ENCODE results near the gene STK36. TPM values are rescaled to one million over a fixed set of nuclear protein-coding genes. Genes with fewer than 3 reads are reported as not detected.

The STK36 gene
- total and polyA plus RNA-seq, 2 donors (not counting 3 experiments of a cell fraction or from before 2014, with no cell fraction given): 40.9 to 65.2 TPM

- Histone ChIP-seq H2AFZ (ENCODE audit: low read depth, low read length) (no peak overlapping the region), H3K9me1 (replicated peaks; ENCODE audit: control insufficient read depth, extremely low read depth, insufficient read depth, low read length) (no peaks in the 10 kb centered on the region), H3K79me2 (ENCODE audit: control insufficient read depth, insufficient read depth, low read length) (peaks cover 71% of the 10 kb centered on the region), H3K4me2 (ENCODE audit: insufficient read depth, low read length) (no peak overlapping the region), H3K9ac (replicated peaks; ENCODE audit: extremely low read depth, insufficient read depth, low read length) (no peak overlapping the region), H3K4me3 (replicated peaks in 1 of 3; ENCODE audit: insufficient read depth in 1 of 3, low read depth in 1 of 3, low read length in 3 of 3) (no peak overlapping the region), H3K36me3 (ENCODE audit: control insufficient read depth in 2 of 2, extremely low read depth in 1 of 2, insufficient read depth in 2 of 2, low read length in 2 of 2) (peaks cover 2% of the 10 kb centered on the region in 2 experiments), H3K27me3 (ENCODE audit: control insufficient read depth in 2 of 2, insufficient read depth in 2 of 2, low read length in 2 of 2) (no peaks in the 10 kb centered on the region), H4K20me1 (replicated peaks; ENCODE audit: control insufficient read depth, extremely low read depth, insufficient read depth, low read length) (no peaks in the 10 kb centered on the region), H3K4me1 (ENCODE audit: control insufficient read depth, extremely low read depth, insufficient read depth, low read length) (peaks cover 7% of the 10 kb centered on the region), H3K27ac (ENCODE audit: insufficient read depth, low read depth, low read length) (no peak overlapping the region), H3K9me3 (replicated peaks; ENCODE audit: control insufficient read depth, insufficient read depth, low read length) (no peaks in the 10 kb centered on the region)
- CTCF ChIA-PET: interaction anchor here (1.0 to 1.3 kb wide), 3 partner anchors 9 to 158 kb away, joined by 3 read pairs; no protein-coding TSS in a partner anchor
- POLR2A ChIA-PET: no interaction called here
- dilution Hi-C loops (cut with MboI; ENCODE audit: extremely low pct_ligation_motif_present, low sequenced_read_pairs): no loop called here
- intact Hi-C loops (cut with micrococcal nuclease): no loop called here
- TF ChIP-seq MYC (IDR thresholded peaks at IDR 0.05; ENCODE audit: low read depth, low read length) (no peak), POLR2AphosphoS5 (IDR thresholded peaks at IDR 0.05; ENCODE audit: insufficient read depth, low read depth, low read length) (no peak), MAX (IDR thresholded peaks at IDR 0.05; ENCODE audit: insufficient read depth, insufficient read length) (no peak), GATA2 (IDR thresholded peaks at IDR 0.05; ENCODE audit: insufficient read depth, insufficient read length, low read depth, low read length) (no peak), EZH2 (IDR thresholded peaks at IDR 0.05; ENCODE audit: borderline replicate concordance, low read depth, low read length, severe bottlenecking) (no peak), POLR2A (IDR thresholded peaks at IDR 0.05; ENCODE audit: low read depth, low read length) (no peak), CTCF (IDR thresholded peaks at IDR 0.05; ENCODE audit: extremely low read depth in 1 of 2, insufficient read depth in 1 of 2, low read depth in 1 of 2, low read length in 2 of 2) (no peak), JUN (IDR thresholded peaks at IDR 0.05; ENCODE audit: borderline replicate concordance, insufficient read depth, insufficient read length, low read depth) (no peak), FOS (IDR thresholded peaks at IDR 0.05; ENCODE audit: borderline replicate concordance, insufficient read depth, low read length) (no peak)
- BruUV-seq (replicated peaks): no TSS peak
- no peak for DNase-seq (ENCODE audit: low read depth, low spot score)
- no peak for FAIRE-seq
Observed at GRCh38 chr2:218718058-218718457, 46.2 kb downstream of the STK36 start.
